ENCODE data around the gene OSBPL9.

GRCh38 chr1:51754666-51755065 is 137.8 kb downstream of the OSBPL9 start:
- TF ChIP-seq CTCF (optimal IDR thresholded peaks at IDR 0.05 in 1 of 3, IDR thresholded peaks at IDR 0.05 in 1 of 3, conservative IDR thresholded peaks at IDR 0.05 in 1 of 3; ENCODE audit: extremely low read depth in 1 of 3, insufficient read depth in 2 of 3, low read length in 3 of 3), result no peak
- no peak for TF ChIP-seq EZH2 (IDR thresholded peaks at IDR 0.05; ENCODE audit: low read length)

Measured in keratinocyte (primary cell).